HepG2 (cell line): Measurements from ENCODE around the gene RPL3. TPM values are rescaled to one million over a fixed set of nuclear protein-coding genes. Genes with fewer than 3 reads are reported as not detected.

Experiments used
- FLYWCH1 ChIP-seq: sonication (generic); formaldehyde crosslinking; IDR thresholded peaks from 2 replicates; pipeline ENCODE4 v1.8.1; 2023; ENCODE audit warnings: mild to moderate bottlenecking, missing genetic modification reagents
- KDM1A ChIP-seq: IDR thresholded peaks from 2 replicates; pipeline ENCODE4 v1.6.1; 2016; ENCODE audit warnings: missing compliant biosample characterization
- MTA1 ChIP-seq: sonication (generic); formaldehyde crosslinking; IDR thresholded peaks from 2 replicates; pipeline ENCODE4 v1.4.0; 2020; ENCODE audit warnings: missing genetic modification reagents, mild to moderate bottlenecking, borderline replicate concordance
- ZNF326 ChIP-seq: sonication (generic); formaldehyde crosslinking; IDR thresholded peaks from 2 replicates; pipeline ENCODE4 v1.4.0; 2020; ENCODE audit warnings: missing genetic modification reagents, borderline replicate concordance
- polyA plus RNA-seq, 8 experiments: library from polyadenylated mRNA; depleted of rRNA in 3 of 8; stranded (reverse) in 7 of 8; unstranded in 1 of 8; fragments of >200 nt; fragmentation: Illumina TruSeq in 4 of 8; extraction: Trizol in 4 of 8; gene quantifications; 2 replicates each; pipeline versions ENCODE4 v1.2.1 to v1.2.3, GENCODE V29; 2011 to 2016; ENCODE audit warnings: low read depth in 4 of 8, missing spikeins in 1 of 8, mixed read lengths in 1 of 8; ENCODE audit not compliant: insufficient read depth in 1 of 8
- total RNA-seq, 5 experiments: library from RNA; depleted of rRNA; stranded (reverse); fragments of >200 nt; fragmentation: Illumina TruSeq; extraction: Trizol; gene quantifications; 2 replicates each; pipeline ENCODE4 v1.2.3, GENCODE V29; 2016; ENCODE audit warnings: low read depth in 1 of 5
- TF ChIP-seq, protein P1 (sequence below): IDR thresholded peaks from 2 replicates; pipeline ENCODE4 v1.6.1; 2016; ENCODE audit warnings: low read depth, borderline replicate concordance
- TF ChIP-seq, protein P2 (sequence below): IDR thresholded peaks from 2 replicates; pipeline ENCODE4 v1.6.1; 2016; ENCODE audit warnings: low read depth, missing genetic modification reagents, missing compliant biosample characterization
- TF ChIP-seq, protein P3 (sequence below): sonication (generic); formaldehyde crosslinking; conservative IDR thresholded peaks from 2 replicates; pipeline ENCODE4 v1.8.0; 2022; ENCODE audit warnings: low read depth, missing genetic modification reagents
- TF ChIP-seq, protein P4 (sequence below): sonication (generic); formaldehyde crosslinking; IDR thresholded peaks from 2 replicates; pipeline ENCODE4 v1.5.0; 2020; ENCODE audit warnings: mild to moderate bottlenecking, missing genetic modification reagents, borderline replicate concordance

RPL3 gene
- total and polyA plus RNA-seq, 2 of the 13 experiments (the other 11 are each of a cell fraction or from before 2014, with no cell fraction given) = 1,051 to 3,279 TPM

DNA sequence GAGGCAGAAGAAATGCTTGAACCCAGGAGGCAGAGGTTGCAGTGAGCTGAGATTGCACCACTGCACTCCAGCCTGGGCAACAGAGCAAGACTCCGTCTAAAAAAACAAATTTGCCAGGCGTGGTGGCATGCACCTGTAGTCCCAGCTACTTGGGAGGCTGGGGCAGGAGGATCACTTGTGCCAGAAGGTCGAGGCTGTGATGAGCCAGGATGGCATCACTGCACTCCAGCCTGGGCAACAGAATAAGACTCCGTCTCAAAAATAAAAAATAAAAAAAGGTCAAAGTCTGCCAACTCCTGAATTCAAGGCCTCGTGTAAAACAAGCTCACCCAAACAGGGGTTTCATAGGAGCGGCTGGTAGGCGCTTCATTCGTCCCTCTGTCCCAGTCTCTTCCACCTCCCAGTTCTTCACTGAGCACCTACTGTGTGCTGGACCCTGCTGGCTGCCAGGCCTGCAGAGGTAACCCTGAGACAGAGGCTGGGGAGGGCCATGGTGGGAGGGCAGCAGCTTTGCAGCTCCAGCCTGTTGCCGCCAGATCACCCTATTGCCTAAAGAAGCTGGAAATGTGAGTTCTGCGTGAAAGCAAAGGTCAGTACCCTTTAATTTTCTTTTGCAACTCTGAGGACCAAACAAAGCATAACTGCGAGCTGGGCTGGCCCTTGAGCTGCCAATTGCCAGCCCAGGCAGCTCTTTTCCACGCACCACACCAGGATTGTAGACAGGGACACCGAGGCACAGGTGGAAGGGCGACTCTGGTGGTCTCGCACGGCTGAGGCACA lies 15.3 kb downstream of the RPL3 start (continued):
- TF ChIP-seq, protein P1, sequence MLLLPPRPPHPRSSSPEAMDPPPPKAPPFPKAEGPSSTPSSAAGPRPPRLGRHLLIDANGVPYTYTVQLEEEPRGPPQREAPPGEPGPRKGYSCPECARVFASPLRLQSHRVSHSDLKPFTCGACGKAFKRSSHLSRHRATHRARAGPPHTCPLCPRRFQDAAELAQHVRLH (CRISPR knock-in tag) = no peak
- TF ChIP-seq KDM1A (CRISPR knock-in tag) (no peak), FLYWCH1 (CRISPR knock-in tag) (no peak), MTA1 (CRISPR knock-in tag) (peak; percentile 54; the same call in 1 of the 2 replicates), ZNF326 (no peak)
- TF ChIP-seq, protein P2, sequence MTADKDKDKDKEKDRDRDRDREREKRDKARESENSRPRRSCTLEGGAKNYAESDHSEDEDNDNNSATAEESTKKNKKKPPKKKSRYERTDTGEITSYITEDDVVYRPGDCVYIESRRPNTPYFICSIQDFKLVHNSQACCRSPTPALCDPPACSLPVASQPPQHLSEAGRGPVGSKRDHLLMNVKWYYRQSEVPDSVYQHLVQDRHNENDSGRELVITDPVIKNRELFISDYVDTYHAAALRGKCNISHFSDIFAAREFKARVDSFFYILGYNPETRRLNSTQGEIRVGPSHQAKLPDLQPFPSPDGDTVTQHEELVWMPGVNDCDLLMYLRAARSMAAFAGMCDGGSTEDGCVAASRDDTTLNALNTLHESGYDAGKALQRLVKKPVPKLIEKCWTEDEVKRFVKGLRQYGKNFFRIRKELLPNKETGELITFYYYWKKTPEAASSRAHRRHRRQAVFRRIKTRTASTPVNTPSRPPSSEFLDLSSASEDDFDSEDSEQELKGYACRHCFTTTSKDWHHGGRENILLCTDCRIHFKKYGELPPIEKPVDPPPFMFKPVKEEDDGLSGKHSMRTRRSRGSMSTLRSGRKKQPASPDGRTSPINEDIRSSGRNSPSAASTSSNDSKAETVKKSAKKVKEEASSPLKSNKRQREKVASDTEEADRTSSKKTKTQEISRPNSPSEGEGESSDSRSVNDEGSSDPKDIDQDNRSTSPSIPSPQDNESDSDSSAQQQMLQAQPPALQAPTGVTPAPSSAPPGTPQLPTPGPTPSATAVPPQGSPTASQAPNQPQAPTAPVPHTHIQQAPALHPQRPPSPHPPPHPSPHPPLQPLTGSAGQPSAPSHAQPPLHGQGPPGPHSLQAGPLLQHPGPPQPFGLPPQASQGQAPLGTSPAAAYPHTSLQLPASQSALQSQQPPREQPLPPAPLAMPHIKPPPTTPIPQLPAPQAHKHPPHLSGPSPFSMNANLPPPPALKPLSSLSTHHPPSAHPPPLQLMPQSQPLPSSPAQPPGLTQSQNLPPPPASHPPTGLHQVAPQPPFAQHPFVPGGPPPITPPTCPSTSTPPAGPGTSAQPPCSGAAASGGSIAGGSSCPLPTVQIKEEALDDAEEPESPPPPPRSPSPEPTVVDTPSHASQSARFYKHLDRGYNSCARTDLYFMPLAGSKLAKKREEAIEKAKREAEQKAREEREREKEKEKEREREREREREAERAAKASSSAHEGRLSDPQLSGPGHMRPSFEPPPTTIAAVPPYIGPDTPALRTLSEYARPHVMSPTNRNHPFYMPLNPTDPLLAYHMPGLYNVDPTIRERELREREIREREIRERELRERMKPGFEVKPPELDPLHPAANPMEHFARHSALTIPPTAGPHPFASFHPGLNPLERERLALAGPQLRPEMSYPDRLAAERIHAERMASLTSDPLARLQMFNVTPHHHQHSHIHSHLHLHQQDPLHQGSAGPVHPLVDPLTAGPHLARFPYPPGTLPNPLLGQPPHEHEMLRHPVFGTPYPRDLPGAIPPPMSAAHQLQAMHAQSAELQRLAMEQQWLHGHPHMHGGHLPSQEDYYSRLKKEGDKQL = no peak
- TF ChIP-seq, protein P3, sequence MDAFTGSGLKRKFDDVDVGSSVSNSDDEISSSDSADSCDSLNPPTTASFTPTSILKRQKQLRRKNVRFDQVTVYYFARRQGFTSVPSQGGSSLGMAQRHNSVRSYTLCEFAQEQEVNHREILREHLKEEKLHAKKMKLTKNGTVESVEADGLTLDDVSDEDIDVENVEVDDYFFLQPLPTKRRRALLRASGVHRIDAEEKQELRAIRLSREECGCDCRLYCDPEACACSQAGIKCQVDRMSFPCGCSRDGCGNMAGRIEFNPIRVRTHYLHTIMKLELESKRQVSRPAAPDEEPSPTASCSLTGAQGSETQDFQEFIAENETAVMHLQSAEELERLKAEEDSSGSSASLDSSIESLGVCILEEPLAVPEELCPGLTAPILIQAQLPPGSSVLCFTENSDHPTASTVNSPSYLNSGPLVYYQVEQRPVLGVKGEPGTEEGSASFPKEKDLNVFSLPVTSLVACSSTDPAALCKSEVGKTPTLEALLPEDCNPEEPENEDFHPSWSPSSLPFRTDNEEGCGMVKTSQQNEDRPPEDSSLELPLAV = no peak
- TF ChIP-seq, protein P4, sequence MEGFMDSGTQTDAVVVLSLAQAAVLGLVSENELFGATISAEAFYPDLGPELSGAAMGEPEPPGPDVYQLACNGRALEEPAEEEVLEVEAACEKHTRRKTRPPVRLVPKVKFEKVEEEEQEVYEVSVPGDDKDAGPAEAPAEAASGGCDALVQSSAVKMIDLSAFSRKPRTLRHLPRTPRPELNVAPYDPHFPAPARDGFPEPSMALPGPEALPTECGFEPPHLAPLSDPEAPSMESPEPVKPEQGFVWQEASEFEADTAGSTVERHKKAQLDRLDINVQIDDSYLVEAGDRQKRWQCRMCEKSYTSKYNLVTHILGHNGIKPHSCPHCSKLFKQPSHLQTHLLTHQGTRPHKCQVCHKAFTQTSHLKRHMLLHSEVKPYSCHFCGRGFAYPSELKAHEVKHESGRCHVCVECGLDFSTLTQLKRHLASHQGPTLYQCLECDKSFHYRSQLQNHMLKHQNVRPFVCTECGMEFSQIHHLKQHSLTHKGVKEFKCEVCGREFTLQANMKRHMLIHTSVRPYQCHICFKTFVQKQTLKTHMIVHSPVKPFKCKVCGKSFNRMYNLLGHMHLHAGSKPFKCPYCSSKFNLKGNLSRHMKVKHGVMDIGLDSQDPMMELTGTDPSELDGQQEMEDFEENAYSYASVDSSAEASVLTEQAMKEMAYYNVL (CRISPR knock-in tag) = no peak; the same call in 1 of the 2 replicates
